GM21390 (cell line): ENCODE measurements around the gene MLKL.
"Not testable (repeated sequence)": the region's sequence is repeated elsewhere in the genome, so short reads cannot be mapped to it uniquely, and the experiment has no call there.

Experiments used
- ATAC-seq: cut with Tn5 transposase; IDR thresholded peaks from one replicate; pipeline ENCODE4 v1.9.1; 2021; ENCODE audit not compliant: unreplicated experiment

MLKL gene

DNA sequence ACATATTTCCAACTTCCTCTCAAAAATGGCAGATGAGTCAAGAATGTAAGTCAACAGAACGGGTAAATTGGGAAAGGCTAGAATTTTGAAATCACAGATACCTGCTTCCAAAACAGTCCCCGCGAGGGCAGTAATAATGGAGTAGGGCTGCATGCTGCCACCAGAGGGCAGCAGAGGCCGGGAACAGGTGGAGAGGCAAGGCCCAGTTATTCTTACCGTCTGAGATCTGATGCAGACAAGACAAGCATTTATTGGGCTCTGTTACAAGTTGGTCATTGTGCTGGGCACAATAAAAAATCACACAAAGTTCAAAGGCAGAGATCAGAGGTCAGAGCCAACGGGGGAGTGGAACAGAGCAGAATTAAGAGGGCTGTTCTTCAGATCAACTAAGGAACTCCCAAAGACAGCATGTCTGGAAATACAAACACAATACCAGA lies 8.8 kb upstream of the MLKL start:
- peak; percentile 89 for ATAC-seq

- no peak for ATAC-seq
These were observed 585 bp downstream of the MLKL start for GRCh38 chr16:74700116-74700437.

GRCh38 chr16:74699666-74700065 lies 996 bp downstream of the MLKL start:
- ATAC-seq = no peak

GRCh38 chr16:74698222-74698621 lies 2.4 kb downstream of the MLKL start:
- no peak for ATAC-seq

- peak; percentile 85 for ATAC-seq
These were observed 4.9 kb downstream of the MLKL start for GRCh38 chr16:74695450-74696422.

DNA sequence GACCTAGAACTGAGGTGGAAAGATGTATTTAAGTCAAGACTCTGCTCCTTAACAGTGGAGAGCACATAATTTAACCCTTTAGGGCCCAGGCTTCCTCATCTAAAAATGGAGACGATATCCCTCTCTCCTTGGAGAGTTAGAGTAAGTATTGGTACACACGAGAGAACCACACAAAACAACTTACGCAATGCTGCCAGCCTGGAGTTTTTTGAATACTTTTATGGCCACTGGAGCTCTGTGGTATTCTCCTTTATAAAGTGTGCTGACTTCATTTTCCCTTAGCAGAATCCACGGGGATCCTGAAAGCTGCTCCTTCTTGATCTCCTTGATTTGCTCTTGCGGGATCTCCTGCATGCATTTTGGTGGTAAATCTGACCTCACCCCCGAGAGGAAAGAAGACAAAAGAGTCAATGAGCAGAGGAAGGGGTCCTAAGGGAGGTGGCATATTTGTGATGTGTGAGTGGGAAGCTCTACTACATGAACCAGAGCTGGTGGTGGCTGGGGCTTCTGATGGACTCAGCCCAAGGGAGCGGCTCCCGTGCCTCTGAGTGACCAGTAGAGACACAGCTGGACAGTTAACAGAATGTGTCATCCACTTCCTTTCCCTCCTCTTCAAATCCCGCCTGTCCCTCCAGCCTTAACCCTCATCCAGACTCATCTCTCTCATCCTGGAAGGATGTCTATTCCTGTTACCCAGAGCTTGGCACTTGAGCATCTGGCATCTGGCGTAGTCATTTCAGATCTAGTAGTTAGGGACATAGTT lies 9.4 kb downstream of the MLKL start:
- ATAC-seq = no peak

GRCh38 chr16:74682556-74682955 lies 18.1 kb downstream of the MLKL start:
- no peak for ATAC-seq

DNA sequence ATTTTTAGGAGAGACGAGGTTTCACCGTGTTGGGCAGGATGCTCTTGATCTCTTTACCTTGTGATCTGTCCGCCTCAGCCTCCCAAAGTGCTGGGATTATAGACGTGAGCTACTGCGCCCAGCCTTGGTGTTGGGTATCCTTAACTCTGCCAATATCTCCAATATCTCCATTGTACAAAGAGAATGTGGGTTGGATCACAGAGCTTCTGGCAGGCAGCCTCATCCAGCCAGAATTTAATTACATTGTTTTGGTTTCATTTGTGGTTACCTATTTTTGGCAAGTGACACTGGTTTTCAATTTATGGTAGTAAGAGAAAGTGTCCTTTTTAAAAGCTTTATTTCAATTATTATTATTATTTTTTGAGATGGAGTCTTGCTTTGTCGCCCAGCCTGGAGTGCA lies 20.0 kb downstream of the MLKL start:
- no peak for ATAC-seq

- no peak for ATAC-seq
These were observed 20.7 kb downstream of the MLKL start for GRCh38 chr16:74679983-74680382.

- ATAC-seq = no peak
These were observed 22.8 kb downstream of the MLKL start for GRCh38 chr16:74677868-74678267.

DNA sequence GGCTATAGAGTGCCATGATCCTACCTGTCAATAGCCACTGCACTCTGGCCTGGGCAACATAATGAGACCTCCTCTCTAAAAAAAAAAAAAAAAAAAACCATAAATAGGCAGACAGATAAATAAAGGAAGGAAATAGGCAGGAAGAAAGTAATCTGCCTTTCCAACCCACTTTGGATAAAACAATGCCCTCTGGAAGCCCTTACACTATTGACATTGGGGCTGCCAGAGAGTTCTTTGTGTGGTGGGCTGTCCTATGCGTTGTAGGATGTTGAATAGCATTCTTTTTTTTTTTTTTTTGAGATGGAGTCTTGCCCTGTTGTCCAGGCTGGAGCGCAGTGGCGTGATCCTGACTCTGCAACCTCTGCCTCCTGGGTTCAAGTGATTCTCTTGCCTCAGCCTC lies 26.8 kb downstream of the MLKL start:
- ATAC-seq = no peak

DNA sequence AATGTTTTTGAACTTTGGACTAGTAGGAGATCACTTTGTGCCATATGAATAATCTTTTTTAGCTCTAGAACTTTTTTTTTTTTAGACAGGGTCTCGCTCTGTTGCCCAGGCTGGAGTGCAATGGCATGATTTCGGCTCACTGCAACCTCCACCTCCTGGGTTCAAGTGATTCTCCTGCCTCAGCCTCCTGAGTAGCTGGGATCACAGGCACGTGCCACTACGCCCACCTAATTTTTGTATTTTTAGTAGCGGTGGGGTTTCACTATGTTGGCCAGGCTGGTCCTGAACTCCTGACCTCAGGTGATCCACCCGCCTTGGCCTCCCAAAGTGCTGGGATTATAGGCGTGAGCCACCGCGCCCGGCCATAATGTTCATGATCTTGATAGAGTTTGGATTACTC lies 31.8 kb downstream of the MLKL start:
- ATAC-seq = not testable (repeated sequence)

DNA sequence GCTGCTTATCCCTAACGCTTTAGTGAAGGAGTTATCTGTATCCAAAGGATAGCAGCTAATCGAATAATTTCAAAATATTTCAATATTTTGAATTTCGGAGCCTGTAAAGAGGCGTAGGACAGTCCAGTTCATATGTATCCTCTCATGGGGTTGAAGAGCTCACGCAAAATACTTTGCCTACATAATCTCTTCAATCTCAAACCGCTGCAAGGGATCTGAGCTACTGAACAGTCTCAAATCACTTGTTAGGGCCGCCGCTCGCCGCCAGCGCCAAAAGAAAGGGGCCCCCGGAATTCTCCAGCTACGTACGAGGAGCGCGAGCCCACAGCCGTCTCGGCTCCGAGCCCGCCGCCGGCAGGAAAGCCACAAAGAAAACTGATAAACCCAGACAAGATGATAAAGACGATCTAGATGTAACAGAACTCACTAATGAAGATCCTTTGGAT lies 33.4 kb downstream of the MLKL start:
- no peak for ATAC-seq

DNA sequence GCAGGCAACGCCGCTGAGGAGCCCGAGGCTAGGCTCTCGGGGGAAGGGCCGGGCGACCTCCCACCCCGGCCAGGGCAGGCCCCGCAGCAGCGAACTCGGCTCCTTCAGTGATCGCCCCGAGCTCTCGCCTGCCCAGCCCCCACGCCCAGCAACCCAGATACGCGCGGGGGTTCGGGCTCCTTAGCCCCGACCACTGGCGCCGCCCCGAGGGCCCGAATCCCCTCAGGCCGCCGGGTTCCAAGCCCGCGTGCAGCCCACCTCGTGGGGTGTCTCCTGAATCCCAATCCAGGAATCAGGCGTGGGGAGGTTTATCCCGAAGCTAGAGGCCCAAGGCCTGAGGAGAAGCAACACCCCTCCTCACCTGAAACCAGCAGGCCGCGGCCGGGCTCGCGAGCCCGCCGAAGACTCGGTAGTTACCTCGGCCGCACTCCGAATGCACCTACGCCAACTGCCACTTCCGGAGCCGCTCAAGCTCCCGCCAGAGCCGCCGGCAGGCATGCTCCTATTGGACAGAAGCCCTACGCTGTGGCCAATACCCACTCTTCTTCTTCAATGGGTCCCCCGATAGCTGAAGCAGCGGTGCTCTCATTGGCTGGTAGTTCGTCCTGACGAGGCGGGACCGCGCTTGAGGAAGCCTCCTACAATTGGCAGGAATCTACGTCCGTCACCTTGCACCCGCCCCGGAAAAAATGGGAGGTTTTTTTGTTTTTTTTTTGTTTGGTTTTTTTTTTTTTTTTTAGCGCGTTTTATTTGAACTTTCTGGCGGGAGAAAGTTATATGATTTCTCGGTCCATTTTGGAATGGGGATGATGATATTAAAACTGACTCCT lies 34.0 kb downstream of the MLKL start, which contains the start of gene RFWD3:
Gene RFWD3, minus strand, starts transcription at position 453 of the 830 bp plus-strand sequence. CDS start 5,428 bp downstream, outside the sequence.
- peak; percentile 100 for ATAC-seq

- no peak for ATAC-seq
These were observed 34.6 kb downstream of the MLKL start for GRCh38 chr16:74666010-74666421.

- no peak for ATAC-seq
These were observed 39.6 kb downstream of the MLKL start for GRCh38 chr16:74661064-74661463.

GRCh38 chr16:74660383-74660782 lies 40.3 kb downstream of the MLKL start:
- ATAC-seq = no peak

GRCh38 chr16:74659041-74659440 lies 41.6 kb downstream of the MLKL start:
- ATAC-seq = no peak

DNA sequence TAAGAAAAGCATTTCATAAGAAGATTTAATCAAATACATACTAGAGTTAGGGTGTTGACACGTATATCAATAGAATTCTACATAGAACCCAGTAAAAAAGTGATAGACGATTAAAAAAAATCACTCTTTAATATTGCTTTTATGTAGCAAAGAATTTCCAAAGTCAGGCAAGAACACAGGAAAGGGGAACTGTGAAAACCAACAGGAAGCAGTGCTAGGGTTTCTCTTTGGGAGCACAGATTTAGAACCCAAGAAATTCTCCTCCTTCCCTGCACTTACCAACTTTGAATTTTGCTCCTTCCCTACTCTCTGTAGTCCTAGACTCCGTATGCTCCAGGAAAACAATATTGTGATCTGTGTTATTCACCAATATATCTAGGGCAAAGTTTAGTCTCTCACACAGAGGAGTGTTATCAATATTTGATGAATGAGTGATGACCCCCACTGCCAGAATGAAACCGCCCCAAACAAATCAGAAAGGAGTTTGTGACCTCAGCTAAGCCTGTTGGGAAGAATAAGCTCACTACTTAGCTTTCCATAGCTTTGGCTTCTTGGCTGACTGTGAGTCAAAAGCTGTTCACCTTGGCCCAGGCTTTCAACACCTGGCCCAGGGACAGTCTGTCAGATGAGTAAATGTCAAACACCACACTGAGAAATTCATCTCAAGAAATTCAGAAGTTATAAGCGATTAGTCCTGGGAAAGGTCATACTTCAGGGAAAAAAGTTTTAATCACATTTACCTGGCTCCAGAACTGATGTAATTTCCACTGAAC lies 42.6 kb downstream of the MLKL start:
- ATAC-seq = no peak

GRCh38 chr16:74654536-74655050 lies 46.1 kb downstream of the MLKL start:
- no peak for ATAC-seq
